ENCODE data around the gene ARFGAP3.

ARFGAP3 gene

DNA sequence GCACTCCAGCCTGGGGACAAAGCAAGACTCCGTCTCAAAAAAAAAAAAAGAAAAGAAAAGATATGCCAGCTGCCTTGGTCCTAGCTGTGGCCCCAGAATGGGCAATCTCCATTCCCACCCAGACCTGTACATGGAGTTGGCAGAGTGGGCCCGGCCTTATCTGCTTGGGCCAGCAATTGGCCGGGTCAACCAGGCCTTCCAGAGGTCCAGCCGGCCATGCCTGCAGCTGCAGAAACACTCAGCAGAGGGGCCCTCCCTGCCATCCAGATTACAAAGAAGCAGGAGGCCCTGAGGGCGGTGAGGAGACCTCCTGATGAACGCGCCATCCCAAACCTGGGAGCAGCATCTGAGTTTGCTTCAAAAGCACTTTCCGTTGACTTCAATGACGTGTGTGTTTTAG is 26.9 kb upstream of the ARFGAP3 start:
- no peak for DNase-seq

DNA sequence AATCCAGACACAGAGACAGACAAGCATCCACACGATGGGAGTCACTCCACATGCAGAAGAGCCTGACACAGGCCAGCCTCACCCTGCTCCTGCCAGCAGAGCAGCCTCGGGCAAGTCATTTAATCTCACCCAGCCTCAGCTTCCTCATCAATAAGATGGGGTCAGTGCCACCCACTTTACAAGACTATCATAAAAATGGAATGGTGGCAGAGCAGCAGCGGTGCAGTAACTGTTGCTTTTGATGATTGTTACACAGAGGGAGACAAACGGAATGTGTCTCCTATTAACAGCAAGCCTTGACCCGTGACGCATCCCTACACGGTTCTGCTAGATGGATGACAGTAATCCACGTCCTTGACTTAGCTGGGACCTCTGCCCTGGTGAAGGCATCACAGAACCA is 26.0 kb upstream of the ARFGAP3 start:
- no peak for DNase-seq

DNA sequence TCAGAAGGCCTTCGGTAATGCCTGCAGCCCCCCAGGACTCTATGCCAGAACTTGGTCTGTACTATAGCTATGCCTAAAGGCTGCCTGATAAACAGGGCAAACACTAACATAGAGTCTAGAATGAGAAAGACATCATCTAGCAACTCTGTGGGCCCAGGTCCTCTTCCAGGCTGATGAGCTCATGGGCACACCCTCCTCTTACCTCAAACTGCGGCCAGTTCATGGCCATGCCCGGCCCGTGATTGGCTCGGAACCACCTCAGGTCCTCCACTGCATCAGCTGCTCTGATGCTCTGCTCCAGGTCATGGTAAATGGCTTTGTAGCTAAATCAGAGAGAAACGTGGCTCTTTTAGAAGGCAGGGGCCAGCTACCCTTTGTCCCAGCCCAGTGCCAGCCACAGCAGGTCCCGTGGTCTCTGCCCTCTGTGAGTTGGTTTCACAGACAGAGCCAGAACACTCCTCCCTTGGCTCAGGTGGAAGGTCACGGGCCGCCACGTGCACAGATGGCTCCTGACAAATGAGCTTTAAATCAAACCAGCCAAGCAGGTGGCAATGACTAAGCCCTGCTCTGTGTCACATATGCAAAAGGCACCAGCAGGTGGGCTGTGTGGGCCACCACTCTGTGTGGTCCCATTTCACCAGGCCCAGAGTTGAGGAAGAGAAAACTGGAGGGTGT is 25.0 kb upstream of the ARFGAP3 start:
- DNase-seq, result no peak

DNA sequence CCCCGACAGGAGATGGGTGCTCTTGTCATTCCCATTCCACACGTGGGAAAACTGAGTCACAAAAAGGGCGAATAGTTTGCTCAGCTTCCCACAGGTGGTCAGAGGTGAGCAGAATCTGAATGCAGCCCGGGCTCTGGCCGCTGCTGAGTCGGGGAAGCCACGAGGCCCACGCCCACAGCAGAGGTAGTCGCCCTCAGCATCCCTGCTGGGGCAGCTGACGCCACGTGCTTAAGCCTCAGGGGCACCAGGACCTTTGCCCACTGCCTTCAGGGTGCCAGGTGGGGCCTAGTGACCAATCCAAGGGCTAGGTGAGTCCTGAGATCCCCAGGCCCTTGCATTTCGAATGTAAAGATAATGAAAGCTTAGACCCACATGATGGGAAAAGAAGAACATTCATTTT is 24.2 kb upstream of the ARFGAP3 start:
- DNase-seq, result no peak

DNA sequence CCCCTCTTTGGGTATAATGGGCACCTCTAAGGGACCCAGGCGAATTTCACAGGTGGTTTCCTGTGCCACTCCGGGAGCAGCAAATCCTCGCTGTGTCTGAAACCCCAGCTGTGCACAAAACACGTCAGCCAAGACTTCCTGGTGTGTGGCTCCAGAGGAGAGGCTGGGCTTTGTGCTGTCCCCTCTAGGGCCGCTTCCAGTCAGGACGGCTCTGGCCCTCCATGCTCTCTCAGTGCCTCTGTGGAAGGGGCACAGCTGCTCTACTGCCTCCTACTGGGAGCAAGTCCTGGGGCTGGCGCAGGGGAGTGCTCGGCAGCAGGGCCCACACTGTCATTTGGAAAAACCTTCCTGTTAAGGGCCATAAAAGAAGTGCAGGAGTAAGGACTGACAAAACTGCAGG is 23.7 kb upstream of the ARFGAP3 start:
- no peak for DNase-seq

DNA sequence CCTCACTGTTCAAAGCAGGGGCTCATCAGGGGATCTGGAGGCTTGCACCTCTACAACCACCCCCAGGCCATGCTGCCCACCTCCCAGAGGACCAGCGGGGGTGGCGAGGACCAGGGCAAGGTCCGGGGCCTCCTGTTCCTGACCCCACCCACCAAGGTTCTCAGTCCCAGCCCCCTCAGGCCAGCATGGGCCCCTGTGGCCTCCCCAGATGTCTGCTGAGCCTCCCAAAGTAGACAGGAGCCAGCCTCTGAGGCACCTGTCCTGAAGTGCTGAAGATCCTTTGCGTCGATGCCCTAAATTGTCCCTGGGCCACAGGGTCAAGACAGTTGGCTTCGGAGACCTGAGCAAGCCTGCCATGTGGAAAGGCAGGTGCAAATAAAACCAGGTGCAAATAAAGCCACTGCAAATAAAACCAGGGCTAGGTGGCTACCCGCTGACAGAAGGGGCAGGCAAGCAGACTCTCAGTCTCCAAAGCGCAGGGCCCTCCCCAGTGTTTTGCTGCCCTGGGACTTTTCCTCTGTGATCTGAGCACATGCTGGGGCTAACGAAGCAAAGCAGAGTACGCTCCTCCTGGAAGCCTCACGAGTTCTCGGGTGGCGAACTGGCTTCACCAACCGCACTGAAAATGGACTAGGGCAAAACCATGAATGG is 22.4 kb upstream of the ARFGAP3 start:
- no peak for DNase-seq

DNA sequence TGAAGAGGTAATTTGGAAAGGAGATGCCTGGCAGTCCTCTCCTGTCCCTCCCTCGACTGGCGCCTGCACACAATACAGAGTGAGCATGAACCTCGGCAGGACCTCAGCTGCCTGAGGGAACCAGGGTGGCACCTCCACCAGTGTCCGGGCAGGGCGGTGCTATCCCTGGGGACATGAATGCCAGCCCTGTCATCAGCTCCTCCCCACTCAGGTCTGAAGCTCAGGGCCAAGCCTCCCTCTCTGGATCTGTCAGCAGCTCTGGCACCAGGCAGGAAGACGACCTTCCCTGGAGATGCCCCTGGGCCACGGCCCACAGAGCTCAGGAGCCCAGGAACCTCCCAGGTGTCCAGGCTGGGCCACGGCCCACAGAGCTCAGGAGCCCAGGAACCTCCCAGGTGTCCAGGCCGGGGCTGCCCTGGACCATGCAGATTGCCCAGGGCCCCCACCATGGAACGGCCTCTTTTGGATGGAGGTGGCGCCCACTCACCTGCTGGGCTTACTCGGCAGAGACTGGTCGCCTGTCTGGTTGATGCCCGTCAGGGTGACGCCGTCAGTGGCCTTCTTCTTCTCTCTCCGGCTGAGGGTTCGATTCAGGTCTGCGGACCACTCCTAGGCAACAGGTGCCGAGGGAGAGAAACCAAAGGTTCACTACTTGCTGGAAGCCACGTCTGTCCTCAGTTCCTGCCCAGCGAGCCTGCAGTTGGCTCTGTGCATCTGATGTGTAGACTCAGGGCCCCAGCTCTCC is 21.7 kb upstream of the ARFGAP3 start:
- DNase-seq, result no peak

DNA sequence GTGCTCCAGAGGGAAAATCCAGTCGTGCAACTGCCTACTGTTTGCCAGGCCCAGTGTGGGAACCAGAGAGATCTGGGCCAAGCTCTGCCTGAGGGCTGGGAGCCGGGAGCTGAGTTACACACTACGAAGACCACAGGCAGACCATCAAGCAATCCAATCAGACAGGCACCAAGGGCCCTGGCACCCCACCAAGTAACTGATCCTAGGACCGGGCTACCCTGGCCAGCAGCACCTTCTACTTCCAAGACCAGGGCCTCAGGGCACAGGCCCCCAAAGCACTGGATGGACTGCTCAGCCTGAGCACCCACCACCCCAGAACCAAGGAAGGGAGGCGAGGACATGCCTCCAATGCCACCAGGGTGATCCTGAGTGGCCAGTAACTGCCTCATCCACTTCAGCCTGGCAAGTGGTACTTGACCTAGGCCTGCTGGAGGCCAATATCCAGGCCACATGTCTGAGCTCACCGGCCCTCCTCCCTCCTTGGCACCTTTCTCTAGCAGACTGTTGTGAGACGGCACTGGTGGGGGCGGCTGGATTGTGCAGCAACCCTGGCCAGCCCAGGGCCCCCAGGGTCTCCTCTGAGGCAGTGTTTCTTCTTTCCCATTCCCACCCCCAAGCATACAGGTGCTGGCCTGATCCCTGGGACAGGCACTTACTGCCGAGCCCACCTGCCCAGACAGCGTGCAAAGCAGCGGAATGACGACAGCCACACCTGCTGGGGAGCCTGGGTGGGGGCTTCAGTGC is 20.7 kb upstream of the ARFGAP3 start:
- DNase-seq, result no peak

DNA sequence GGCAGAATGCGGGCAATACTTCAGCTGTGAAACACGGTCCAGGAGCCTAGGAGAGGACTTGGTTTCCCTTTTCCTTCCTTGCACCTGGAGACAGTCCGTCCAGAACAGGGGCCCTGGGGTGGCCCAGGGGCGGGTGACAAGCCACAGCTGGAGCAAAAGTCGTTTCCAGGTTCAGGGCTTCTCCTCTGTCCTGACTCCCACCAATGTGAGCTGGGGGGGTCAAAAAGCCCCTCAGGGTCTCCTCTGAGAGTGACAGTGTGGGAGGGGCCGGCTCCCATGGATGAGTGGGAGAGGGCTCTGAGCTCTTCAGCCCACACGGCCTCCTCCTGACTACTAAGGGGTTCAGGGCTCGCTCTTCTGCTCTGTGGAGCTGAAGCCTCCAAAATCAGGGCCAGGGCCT is 20.1 kb upstream of the ARFGAP3 start:
- no peak for DNase-seq

DNA sequence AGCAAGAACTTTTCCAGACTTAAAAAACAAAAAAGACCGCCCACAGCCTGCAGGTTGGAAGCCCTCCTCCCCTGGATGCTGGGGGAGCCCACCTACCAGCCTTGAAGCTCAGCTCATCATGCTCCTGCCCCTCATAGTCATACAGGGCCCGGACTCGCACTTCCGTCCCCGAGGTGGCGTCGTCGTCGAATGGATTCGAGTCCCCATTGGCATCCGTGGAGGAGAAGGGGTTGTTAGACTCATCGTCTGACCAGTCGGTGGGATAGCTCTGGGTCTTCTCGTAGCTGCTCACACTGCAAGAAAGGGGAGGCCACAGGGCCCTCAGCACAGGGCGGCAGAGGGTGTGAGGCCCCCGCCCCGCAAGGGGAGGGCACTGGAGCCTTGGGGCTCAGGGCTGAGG is 19.0 kb upstream of the ARFGAP3 start:
- no peak for DNase-seq

DNA sequence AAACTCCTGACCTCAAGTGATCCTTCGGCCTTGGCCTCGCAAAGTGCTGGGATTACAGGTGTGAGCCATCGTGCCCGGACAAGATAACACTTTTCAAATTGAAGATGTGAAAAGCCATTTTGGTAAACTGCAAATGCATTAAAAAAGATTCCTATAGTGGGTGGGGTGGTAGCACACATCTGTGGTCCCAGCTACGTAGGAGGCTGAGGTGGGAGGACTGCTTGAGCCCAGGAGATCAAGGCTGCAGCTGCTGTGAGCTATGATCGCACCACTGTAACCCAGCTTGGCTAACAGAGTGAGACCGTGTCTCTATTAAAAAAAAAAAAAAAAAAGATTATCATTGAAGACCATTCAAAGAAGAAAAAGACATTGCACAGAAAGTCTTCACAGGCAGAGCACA is 16.9 kb upstream of the ARFGAP3 start:
- DNase-seq, result no peak

DNA sequence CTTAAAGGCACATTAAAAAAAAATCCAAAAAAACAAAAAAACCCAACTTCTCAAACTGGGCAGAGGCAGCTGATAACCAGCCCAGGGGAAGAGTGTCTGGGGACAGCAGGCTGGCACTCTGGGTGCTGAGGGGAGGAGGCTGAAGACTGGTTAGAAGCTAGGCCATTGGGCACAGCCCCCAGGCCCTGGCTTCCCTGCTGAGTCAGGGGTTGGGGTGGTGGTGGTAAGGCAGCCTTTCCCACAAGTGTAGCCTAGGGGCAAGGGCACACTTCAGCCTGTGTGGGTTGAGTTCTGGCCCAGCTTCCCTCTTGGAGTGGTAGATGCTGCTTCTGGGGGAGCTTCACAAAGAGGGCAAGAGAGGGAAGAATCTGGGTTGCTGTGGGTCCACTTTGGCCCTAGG is 16.3 kb upstream of the ARFGAP3 start:
- DNase-seq, result no peak

DNA sequence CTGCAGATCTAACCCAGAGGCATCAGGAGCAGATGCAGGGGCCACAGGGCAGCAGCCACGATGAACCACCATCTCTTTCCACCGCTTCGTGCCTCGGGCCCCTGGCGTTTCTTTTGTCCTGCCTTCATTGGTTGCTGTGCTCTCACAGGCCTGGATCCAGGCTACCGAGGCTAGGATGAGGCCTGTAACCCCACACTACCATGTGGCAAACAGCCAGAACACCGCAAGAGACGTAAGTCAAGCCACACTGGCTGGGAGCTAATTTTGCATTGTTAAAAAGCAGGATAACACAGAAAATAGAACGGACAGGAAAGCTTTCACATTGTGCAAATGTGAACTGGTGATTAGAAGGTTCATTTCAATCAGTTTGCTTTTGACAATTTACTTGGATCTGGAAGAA is 15.7 kb upstream of the ARFGAP3 start:
- no peak for DNase-seq

DNA sequence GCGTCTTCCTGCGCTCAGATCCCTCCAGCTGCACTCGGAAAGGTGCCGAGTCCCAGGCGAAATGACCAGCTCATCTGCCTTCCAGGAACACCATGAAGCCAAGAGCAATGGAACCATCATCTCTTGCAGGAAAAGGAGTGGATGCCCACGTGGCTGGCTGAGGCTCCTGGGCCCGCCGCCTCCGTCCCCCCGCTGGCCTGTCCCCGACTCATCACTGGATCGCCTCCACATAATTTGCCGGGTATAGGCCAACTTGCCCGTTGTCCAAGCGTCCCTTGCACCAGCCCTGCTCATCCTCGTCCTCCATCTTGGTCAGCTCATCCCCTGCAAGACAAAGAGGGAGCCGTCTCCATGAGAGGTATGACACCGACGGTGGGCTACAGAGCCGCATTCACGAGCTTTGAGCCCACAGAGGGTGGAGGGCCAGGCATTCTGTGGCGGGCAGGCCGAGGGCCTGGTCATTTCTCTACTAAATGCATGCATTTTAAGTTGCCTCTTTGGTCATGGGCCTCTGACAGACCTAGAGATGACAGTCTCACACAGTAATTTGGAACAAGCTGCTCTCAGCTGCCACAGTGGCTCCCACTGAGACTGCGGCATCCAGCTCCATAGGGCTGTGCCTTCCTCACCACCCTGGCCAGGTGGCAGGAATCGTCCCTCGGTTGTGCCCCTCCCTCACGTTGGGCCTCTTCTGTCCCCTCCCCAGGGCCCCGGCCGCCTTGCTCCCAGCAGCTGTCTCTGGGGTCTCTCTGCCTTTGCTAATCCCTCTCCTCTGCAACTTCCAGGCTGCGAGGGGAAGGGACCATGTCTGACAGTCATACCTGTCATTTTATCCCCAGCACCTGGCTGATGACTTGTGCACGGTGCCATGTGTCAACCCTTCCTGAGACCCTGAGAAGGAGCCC is 14.3 kb upstream of the ARFGAP3 start:
- no peak for DNase-seq

DNA sequence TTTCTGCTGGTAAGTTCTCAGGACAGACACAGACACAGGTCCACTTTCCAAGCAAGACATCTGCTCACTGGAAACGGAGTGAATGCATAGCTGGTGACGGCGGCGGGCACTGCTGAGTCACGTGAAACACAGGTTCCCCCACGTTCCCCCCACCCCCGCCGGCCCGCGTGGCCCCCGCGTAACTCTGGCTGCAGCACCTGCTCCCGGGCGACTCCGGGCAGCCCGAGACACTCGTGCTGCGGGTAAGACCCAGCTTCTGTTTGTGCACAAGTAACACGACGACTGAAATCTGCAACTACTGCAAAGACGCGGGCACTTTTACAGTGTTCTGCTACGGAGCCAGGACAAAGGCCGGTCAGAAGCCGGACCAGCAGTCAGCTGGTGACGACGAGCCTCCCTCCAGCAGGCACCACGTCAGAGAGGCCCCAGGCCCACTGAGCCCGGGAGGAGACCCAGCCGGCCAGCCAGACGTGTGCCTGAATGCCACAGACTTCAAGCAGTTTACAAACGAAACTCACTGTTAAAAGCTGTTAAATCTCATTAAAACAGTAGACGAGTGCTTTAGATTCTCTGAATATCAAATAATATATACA is 12.9 kb upstream of the ARFGAP3 start:
- no peak for DNase-seq

DNA sequence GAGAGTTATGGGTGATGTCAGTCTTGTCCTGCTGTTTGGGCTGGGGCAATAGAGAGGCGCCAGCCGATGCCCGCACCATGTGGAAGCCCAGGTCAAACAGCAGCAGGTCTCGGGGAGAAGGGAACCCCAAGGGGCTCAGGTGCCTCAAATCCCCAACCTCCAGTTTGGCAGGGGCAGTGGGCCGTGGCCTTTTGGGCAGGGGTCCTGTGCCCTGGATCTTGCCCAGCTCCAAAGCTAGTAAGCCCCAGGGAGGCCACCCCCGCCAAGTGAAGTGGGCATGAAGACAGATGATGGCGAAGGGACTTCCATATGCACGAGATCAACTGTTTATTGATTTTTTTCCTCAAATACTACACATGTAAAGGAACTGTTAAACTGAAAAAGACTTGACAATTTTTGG is 12.4 kb upstream of the ARFGAP3 start:
- DNase-seq, result no peak

DNA sequence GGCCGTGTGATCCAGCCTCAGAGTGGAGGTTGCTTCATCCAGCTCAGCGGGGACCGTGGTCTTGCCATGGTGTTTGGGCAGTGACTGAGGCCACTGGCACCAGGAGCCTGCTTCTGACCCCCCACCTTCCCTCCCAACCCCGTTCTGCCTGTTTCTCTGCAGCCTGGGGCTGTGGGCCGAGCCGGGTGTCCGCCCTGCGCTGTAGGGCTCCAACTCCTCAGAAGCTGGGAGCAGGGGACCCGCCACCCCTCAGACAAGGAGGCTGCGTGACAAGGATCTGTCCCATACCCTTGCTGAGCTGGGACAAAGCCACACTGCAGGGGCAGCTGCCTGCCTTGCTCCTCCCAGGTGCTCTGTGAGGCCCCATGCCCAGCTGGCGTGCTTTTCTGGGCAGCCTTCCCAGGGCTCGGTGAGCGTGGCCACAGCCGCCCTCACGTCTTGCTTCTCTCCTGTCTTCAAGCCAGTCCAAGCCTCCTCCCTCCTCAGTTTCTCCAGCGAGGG is 11.7 kb upstream of the ARFGAP3 start:
- peak; percentile 84 for DNase-seq

DNA sequence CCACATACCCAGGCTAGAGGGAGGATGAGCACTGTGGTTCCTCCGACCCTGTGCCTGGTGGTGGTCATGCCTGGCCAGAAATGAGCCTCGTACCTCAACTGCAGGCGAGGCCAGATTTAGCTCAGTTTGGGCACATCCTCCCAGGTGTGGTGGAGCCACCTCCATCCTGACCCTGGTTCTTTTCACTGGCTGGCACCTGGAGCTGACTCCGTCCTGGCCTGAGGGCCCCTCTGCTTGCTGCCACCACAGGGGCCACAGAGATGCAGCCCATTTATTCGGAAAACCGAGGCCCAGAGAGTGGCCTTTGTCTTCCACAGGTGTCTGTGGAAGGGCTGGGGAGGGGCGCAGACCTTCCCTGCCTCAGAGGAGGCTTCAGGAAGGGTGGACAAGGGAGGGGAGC is 9.0 kb upstream of the ARFGAP3 start:
- DNase-seq, result no peak

DNA sequence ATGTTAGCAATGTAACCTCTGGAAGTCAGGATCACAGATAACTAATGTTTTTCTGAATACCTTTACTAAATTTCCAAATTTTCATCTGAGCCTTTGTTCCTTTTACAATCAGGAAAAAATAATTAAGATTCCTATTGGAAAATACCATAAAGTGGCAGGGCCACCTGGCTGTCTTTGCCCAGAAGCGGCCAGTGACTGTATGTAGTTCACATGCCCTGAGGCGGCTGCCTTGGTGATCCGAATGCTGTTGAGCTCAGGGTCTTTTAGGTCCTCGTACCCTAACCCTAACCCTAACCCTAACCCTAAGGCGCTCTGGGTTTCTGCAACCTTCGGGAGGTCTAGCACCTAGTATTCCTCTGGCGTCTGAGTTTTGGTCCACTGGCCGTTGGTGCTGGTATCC is 8.5 kb upstream of the ARFGAP3 start:
- DNase-seq, result no peak

DNA sequence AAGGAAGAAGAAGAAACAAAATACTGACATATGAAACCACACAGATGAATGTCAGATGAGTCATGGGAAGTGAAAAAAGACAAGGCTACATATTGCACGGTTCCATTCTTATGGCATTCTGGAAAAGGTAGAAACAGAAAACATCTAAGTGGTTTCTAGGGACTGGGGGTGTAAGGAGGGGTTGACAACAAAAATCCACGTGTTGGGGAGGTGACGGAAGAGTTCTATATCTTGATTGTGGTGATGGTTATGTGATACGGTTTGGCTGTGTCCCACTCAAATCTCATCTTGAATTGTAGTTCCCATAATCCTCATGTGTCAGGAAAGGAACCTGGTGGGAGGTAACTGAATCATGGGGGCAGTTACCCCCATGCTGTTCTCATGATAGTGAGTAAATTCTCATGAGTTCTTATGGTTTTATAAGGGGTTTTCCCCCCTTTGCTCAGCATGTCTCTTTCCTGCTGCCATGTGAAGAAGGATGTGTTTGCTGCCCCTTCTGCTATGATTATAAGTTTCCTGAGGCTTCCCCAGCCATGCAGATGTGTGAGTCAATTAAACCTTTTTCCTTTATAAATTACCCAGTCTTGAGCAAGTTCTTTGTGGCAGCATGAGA is 6.4 kb upstream of the ARFGAP3 start:
- no peak for DNase-seq

DNA sequence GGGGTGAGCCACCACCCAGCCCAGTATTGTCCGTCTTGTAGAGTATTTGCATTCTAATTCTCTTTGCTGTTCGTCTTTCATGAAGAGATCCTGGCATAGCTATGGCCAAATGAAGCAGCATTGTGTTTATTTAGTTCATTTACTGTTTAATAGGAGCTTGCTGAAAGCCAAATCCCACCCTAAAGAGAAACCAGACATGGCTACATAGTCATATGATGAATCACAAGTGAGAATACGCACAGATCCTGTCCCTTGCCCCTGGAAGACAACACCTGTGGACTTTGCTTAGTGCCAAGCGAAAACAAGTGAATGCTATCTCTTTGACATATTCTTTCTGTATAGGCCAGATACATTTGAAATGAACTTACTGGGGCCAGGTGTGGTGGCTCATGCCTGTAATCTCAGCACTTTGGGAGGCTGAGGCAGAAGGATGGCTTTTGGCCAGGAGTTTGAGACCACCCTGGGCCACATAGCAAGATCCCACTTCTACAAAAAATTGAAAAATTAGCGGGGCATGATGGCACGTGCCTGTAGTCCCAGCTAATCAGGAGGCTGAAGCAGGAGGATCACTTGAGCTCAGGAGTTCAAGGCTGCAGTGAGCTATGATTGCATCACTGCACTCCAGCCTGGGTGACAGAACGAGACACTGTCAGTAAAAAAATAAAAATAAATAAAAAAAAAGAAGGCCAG is 5.1 kb upstream of the ARFGAP3 start:
- DNase-seq, result no peak

All from right hindlimb (tissue), 1 donor.